ENCODE results near the gene IRAK1.

DNA sequence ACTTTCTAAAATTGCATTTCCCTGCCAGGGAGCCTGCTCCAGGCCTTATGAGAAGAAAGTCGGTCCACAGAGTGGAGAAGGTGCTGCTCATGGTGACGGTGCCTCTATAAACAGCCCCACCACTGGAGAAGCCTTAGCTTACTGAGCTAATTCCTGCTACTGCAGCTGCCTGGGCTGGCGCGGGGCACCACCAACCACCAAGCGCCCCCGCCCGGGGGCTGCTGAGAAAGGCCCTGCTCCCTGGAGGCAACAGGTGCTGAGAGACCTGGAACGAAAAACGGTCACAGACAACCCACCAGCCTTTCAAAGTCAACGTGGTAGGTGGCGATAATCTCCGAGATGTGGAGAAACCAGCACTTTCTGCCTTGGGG is 51.0 kb downstream of the IRAK1 start:
- no peak for TF ChIP-seq POLR2A (IDR thresholded peaks at IDR 0.05)
- no peak for TF ChIP-seq POLR2AphosphoS5 (IDR thresholded peaks at IDR 0.05)
- TF ChIP-seq, protein P1, sequence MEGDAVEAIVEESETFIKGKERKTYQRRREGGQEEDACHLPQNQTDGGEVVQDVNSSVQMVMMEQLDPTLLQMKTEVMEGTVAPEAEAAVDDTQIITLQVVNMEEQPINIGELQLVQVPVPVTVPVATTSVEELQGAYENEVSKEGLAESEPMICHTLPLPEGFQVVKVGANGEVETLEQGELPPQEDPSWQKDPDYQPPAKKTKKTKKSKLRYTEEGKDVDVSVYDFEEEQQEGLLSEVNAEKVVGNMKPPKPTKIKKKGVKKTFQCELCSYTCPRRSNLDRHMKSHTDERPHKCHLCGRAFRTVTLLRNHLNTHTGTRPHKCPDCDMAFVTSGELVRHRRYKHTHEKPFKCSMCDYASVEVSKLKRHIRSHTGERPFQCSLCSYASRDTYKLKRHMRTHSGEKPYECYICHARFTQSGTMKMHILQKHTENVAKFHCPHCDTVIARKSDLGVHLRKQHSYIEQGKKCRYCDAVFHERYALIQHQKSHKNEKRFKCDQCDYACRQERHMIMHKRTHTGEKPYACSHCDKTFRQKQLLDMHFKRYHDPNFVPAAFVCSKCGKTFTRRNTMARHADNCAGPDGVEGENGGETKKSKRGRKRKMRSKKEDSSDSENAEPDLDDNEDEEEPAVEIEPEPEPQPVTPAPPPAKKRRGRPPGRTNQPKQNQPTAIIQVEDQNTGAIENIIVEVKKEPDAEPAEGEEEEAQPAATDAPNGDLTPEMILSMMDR (IDR thresholded peaks at IDR 0.05): no peak
- TF ChIP-seq EP300 (IDR thresholded peaks at IDR 0.05; ENCODE audit: low read depth): no peak
